HCT116 (cell line): ENCODE results near the gene ACLY. TPM values are rescaled to one million over a fixed set of nuclear protein-coding genes. Genes with fewer than 3 reads are reported as not detected.

Experiments used
- ATAC-seq: fragments of 200-7000 bp; cut with Tn5 transposase; 2 replicates; pipeline ENCODE4 v1.9.1; 2020; ENCODE audit warnings: mild to moderate bottlenecking, moderate library complexity
- BruUV-seq: library from RNA; stranded (reverse); fragments of 400-500 nt; replicated peaks from 2 replicates; lab custom pipeline; 2021; lab: Mats Ljungman, UMichigan
- CTCF ChIA-PET: fragments of 300-600 bp; sonication (Branson Sonifier 250); formaldehyde crosslinking; loops from one replicate; lab custom pipeline; 2021; ENCODE audit warnings: antibody characterized with exemption; lab: Charles Lee
- POLR2A ChIA-PET: fragments of 300-600, 350-600 bp; sonication (Branson Sonifier 250); formaldehyde crosslinking; loops from one replicate; lab custom pipeline; 2021; ENCODE audit warnings: antibody characterized with exemption; lab: Charles Lee
- RAD21 ChIA-PET, 2 experiments: fragments of 300-600 bp; sonication (Branson Sonifier 250); formaldehyde crosslinking; loops; one replicate each; lab custom pipeline; 2023; ENCODE audit warnings: low total read pairs in 2 of 2; ENCODE audit not compliant: uncharacterized antibody in 2 of 2, unreplicated experiment in 2 of 2, low non-redundant PET in 1 of 2; lab: Charles Lee
- DNase-seq: peaks from one replicate; pipeline ENCODE4 v3.0.0-alpha.2; 2010; ENCODE audit warnings: low read depth, low spot score
- H2AFZ ChIP-seq: fragments of 200-600 bp; shearing (Covaris generic), sonication (generic); 2 replicates; pipeline ENCODE4 v1.6.1; 2017; ENCODE audit warnings: low read depth, mixed run types, mixed read lengths, antibody characterized with exemption, low read length; ENCODE audit not compliant: poor library complexity, severe bottlenecking
- H3K27ac ChIP-seq: 2 replicates; pipeline ENCODE4 v1.5.1; 2012; ENCODE audit warnings: low read depth, low read length
- H3K27me3 ChIP-seq: fragments of 200-600 bp; sonication (generic); 2 replicates; pipeline ENCODE4 v1.6.1; 2016; ENCODE audit warnings: mixed run types, low read length, mixed read lengths; ENCODE audit not compliant: insufficient read depth
- H3K36me3 ChIP-seq, 2 experiments: fragments of 200-500 bp in 1 of 2; fragments of 200-600 bp in 1 of 2; sonication (Bioruptor generic) in 1 of 2; sonication (generic) in 1 of 2; 2 replicates each; pipeline versions ENCODE4 v1.5.1 to v1.6.1; 2014 to 2016; ENCODE audit warnings: low read length in 2 of 2, inconsistent platforms in 1 of 2, mixed read lengths in 1 of 2, mixed run types in 1 of 2; ENCODE audit not compliant: insufficient read depth in 2 of 2, control insufficient read depth in 1 of 2
- H3K4me1 ChIP-seq, 2 experiments: fragments of 200-600 bp in 1 of 2; sonication (generic) in 1 of 2; 2 replicates each; pipeline versions ENCODE4 v1.5.1 to v1.6.1; 2012 to 2017; ENCODE audit warnings: low read length in 2 of 2, inconsistent platforms in 1 of 2, mild to moderate bottlenecking in 1 of 2, mixed read lengths in 1 of 2, mixed run types in 1 of 2, moderate library complexity in 1 of 2; ENCODE audit not compliant: insufficient read depth in 2 of 2, control insufficient read depth in 1 of 2
- H3K4me2 ChIP-seq: fragments of 200-600 bp; sonication (generic); 2 replicates; pipeline ENCODE4 v1.6.1; 2017; ENCODE audit warnings: mixed run types, low read length, mixed read lengths
- H3K4me3 ChIP-seq, 2 experiments: fragments of 200-600 bp in 1 of 2; sonication (generic) in 1 of 2; replicated peaks in 1 of 2; 2 replicates each; pipeline ENCODE4 v1.5.1; 2011 to 2016; ENCODE audit warnings: low read length in 2 of 2, control low read depth in 1 of 2, low read depth in 1 of 2, mild to moderate bottlenecking in 1 of 2, mixed read lengths in 1 of 2, mixed run types in 1 of 2
- H3K79me2 ChIP-seq: fragments of 200-600 bp; sonication (generic); 2 replicates; pipeline ENCODE4 v1.6.1; 2017; ENCODE audit warnings: mild to moderate bottlenecking, mixed run types, low read length, moderate library complexity, mixed read lengths; ENCODE audit not compliant: insufficient read depth
- H3K9ac ChIP-seq: fragments of 200-600 bp; sonication (generic); 2 replicates; pipeline ENCODE4 v1.6.1; 2016; ENCODE audit warnings: low read length, mixed read lengths
- H3K9me2 ChIP-seq: fragments of 200-600 bp; sonication (generic), shearing (Covaris generic); 2 replicates; pipeline ENCODE4 v1.6.1; 2017; ENCODE audit warnings: mixed run types, mild to moderate bottlenecking, moderate library complexity; ENCODE audit not compliant: insufficient read depth
- H3K9me3 ChIP-seq, 2 experiments: fragments of 200-500 bp in 1 of 2; fragments of 200-600 bp in 1 of 2; sonication (Bioruptor generic) in 1 of 2; sonication (generic) in 1 of 2; 2 replicates each; pipeline ENCODE4 v1.6.1; 2014 to 2017; ENCODE audit warnings: low read length in 2 of 2, mixed read lengths in 2 of 2, inconsistent platforms in 1 of 2, low read depth in 1 of 2, mild to moderate bottlenecking in 1 of 2, mixed run types in 1 of 2, moderate library complexity in 1 of 2; ENCODE audit not compliant: control insufficient read depth in 1 of 2, insufficient read depth in 1 of 2
- H4K20me1 ChIP-seq: fragments of 200-600 bp; sonication (generic), shearing (Covaris generic); 2 replicates; pipeline ENCODE4 v1.6.1; 2017; ENCODE audit warnings: mixed run types, mild to moderate bottlenecking, moderate library complexity; ENCODE audit not compliant: insufficient read depth
- CEBPB ChIP-seq: IDR thresholded peaks from 2 replicates; pipeline ENCODE4 v1.6.1; 2012; ENCODE audit warnings: low read depth
- EGR1 ChIP-seq: IDR thresholded peaks from 2 replicates; pipeline ENCODE4 v1.6.1; 2012; ENCODE audit warnings: low read depth
- ELF1 ChIP-seq: IDR thresholded peaks from 2 replicates; pipeline ENCODE4 v1.6.1; 2012; ENCODE audit warnings: low read depth, borderline replicate concordance
- EZH2 ChIP-seq: fragments of 200-600 bp; sonication (generic); IDR thresholded peaks from 2 replicates; pipeline ENCODE4 v1.6.1; 2017; ENCODE audit warnings: antibody characterized with exemption, mixed run types
- EZH2phosphoT487 ChIP-seq: fragments of 200-600 bp; IDR thresholded peaks from 2 replicates; pipeline ENCODE4 v1.6.1; 2018; ENCODE audit warnings: antibody characterized with exemption, borderline replicate concordance
- POLR2AphosphoS5 ChIP-seq: IDR thresholded peaks from 2 replicates; pipeline ENCODE4 v1.6.1; 2011; ENCODE audit warnings: mild to moderate bottlenecking, low read depth, low read length, moderate library complexity
- RAD21 ChIP-seq: IDR thresholded peaks from 2 replicates; pipeline ENCODE4 v1.6.1; 2012; ENCODE audit warnings: low read depth, mild to moderate bottlenecking
- SIN3A ChIP-seq: IDR thresholded peaks from 2 replicates; pipeline ENCODE4 v1.6.1; 2012; ENCODE audit warnings: low read depth
- SP1 ChIP-seq: IDR thresholded peaks from 2 replicates; pipeline ENCODE4 v1.6.1; 2012; ENCODE audit warnings: low read depth
- SRF ChIP-seq: IDR thresholded peaks from 2 replicates; pipeline ENCODE4 v1.6.1; 2012; ENCODE audit warnings: low read depth
- TCF7L2 ChIP-seq: IDR thresholded peaks from 2 replicates; pipeline ENCODE4 v1.7.0; 2011; ENCODE audit warnings: borderline replicate concordance, inconsistent platforms; ENCODE audit not compliant: insufficient read depth, insufficient read length; ENCODE audit errors: extremely low read depth
- YY1 ChIP-seq: IDR thresholded peaks from 2 replicates; pipeline ENCODE4 v1.6.1; 2011; ENCODE audit warnings: low read length, low read depth, moderate library complexity, mild to moderate bottlenecking; ENCODE audit not compliant: insufficient replicate concordance; ENCODE audit errors: extremely low read depth
- ZNF274 ChIP-seq: fragments of 200-500 bp; sonication (Bioruptor generic); IDR thresholded peaks from 2 replicates; pipeline ENCODE4 v1.6.1; 2014; ENCODE audit warnings: mild to moderate bottlenecking, low read depth, low read length, inconsistent platforms
- intact Hi-C: fragments of 100-400 bp; cut with micrococcal nuclease; formaldehyde crosslinking; loops from 2 replicates; pipeline ENCODE4 v1.10.0; 2022
- total RNA-seq: library from RNA; stranded (reverse); gene quantifications from one replicate; pipeline ENCODE4 v1.2.1, GENCODE V29; 2021; ENCODE audit not compliant: unreplicated experiment
- TF ChIP-seq, protein P1 (sequence below): IDR thresholded peaks from 2 replicates; pipeline ENCODE4 v1.6.1; 2011; ENCODE audit warnings: mild to moderate bottlenecking, low read length, moderate library complexity; ENCODE audit not compliant: insufficient replicate concordance; ENCODE audit errors: extremely low read depth
- TF ChIP-seq, protein P2 (sequence below), 3 experiments: fragments of 200-600 bp in 1 of 3; sonication (generic) in 1 of 3; IDR thresholded peaks in 2 of 3; conservative IDR thresholded peaks in 1 of 3; 2 replicates each; pipeline ENCODE4 v1.5.1; 2012 to 2017; ENCODE audit warnings: low read depth in 2 of 3, low read length in 2 of 3, antibody characterized with exemption in 1 of 3, borderline replicate concordance in 1 of 3, control low read depth in 1 of 3, mild to moderate bottlenecking in 1 of 3, mixed read lengths in 1 of 3, mixed run types in 1 of 3, moderate library complexity in 1 of 3; ENCODE audit not compliant: insufficient read depth in 1 of 3
- TF ChIP-seq, protein P3 (sequence below): IDR thresholded peaks from 2 replicates; pipeline ENCODE4 v1.6.1; 2012
- TF ChIP-seq, protein P4 (sequence below): IDR thresholded peaks from 2 replicates; pipeline ENCODE4 v1.6.1; 2012; ENCODE audit warnings: low read depth

The ACLY gene
- total RNA-seq, 1 experiment from 2014 or later: 222 TPM

DNA sequence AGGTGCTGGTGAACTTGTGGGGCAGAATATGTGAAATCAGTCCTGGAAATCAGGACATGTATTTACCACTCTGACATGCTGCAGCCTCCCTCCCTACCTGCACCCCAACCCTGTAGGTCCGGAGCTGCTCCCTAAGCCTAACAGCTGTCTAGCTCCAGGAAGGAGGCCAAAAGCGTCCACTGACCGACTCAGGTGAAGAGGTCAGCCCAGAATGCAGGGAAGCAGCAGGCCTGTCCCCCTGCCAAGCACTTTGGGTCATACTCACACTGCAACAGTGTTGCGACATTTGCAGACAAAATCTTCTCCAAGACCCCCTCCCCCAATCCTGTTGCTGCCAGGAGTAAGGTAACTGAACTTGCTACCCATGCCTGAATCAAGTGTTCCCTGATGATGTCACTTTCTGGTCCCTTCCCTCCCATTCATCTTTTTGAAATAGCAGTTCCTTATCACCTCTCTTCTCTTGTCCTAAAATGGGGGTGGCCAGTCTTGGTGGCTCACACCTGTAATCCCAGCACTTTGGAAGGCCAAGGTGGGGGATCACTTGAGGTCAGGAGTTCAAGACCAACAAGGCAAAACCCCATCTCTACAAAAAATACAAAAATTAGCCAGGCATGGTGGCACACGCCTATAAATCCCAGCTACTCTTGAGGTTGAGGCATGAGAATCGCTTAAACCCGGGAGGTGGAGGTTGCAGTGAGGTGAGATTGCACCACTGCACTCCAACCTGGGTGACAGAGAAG, 1.3 kb upstream of the ACLY start:
- ChIA-PET RAD21 (no interaction called here), POLR2A (interaction anchor here (3.1 kb wide), 1 partner anchor 10 kb away, joined by 38 read pairs; the partner anchor contains the start of gene ODAD4), CTCF (interaction anchor here (1.0 to 1.4 kb wide), 2 partner anchors 9 to 10 kb away, joined by 3 to 5 read pairs; partner anchors contain the start of gene ODAD4)
- Histone ChIP-seq H3K4me2 (peak overlapping the region; percentile 100), H2AFZ (peak overlapping the region; percentile 1), H3K27ac (peak overlapping the region; percentile 93), H3K9ac (peak overlapping the region; percentile 82), H3K36me3 (peaks cover 0 to 2% of the 10 kb centered on the region in 2 experiments; a peak in 1 of 4 replicates), H3K79me2 (peaks cover 38% of the 10 kb centered on the region), H3K9me3 (no peaks in the 10 kb centered on the region), H3K4me3 (peak overlapping the region; percentile 58 to 99), H4K20me1 (no peaks in the 10 kb centered on the region), H3K27me3 (no peaks in the 10 kb centered on the region), H3K4me1 (peaks cover 21 to 38% of the 10 kb centered on the region in 2 experiments), H3K9me2 (0 out of 2 replicates have a peak, but pooled peaks cover 3% of the 10 kb centered on the region)
- no peak for TF ChIP-seq SRF
- no peak for TF ChIP-seq EGR1
- TF ChIP-seq TCF7L2: no peak
- no peak for TF ChIP-seq RAD21
- TF ChIP-seq, protein P1, sequence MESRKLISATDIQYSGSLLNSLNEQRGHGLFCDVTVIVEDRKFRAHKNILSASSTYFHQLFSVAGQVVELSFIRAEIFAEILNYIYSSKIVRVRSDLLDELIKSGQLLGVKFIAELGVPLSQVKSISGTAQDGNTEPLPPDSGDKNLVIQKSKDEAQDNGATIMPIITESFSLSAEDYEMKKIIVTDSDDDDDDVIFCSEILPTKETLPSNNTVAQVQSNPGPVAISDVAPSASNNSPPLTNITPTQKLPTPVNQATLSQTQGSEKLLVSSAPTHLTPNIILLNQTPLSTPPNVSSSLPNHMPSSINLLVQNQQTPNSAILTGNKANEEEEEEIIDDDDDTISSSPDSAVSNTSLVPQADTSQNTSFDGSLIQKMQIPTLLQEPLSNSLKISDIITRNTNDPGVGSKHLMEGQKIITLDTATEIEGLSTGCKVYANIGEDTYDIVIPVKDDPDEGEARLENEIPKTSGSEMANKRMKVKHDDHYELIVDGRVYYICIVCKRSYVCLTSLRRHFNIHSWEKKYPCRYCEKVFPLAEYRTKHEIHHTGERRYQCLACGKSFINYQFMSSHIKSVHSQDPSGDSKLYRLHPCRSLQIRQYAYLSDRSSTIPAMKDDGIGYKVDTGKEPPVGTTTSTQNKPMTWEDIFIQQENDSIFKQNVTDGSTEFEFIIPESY: no peak
- TF ChIP-seq SIN3A: no peak
- TF ChIP-seq, protein P2, sequence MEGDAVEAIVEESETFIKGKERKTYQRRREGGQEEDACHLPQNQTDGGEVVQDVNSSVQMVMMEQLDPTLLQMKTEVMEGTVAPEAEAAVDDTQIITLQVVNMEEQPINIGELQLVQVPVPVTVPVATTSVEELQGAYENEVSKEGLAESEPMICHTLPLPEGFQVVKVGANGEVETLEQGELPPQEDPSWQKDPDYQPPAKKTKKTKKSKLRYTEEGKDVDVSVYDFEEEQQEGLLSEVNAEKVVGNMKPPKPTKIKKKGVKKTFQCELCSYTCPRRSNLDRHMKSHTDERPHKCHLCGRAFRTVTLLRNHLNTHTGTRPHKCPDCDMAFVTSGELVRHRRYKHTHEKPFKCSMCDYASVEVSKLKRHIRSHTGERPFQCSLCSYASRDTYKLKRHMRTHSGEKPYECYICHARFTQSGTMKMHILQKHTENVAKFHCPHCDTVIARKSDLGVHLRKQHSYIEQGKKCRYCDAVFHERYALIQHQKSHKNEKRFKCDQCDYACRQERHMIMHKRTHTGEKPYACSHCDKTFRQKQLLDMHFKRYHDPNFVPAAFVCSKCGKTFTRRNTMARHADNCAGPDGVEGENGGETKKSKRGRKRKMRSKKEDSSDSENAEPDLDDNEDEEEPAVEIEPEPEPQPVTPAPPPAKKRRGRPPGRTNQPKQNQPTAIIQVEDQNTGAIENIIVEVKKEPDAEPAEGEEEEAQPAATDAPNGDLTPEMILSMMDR (IDR thresholded peaks at IDR 0.05 in 2 of 3, conservative IDR thresholded peaks at IDR 0.05 in 1 of 3; ENCODE audit: borderline replicate concordance in 1 of 3, insufficient read depth in 1 of 3, low read depth in 2 of 3, low read length in 2 of 3): no peak
- no peak for TF ChIP-seq ZNF274
- TF ChIP-seq POLR2AphosphoS5: no peak
- TF ChIP-seq EZH2phosphoT487: no peak
- TF ChIP-seq ELF1: no peak
- no peak for TF ChIP-seq EZH2
- TF ChIP-seq, protein P3, sequence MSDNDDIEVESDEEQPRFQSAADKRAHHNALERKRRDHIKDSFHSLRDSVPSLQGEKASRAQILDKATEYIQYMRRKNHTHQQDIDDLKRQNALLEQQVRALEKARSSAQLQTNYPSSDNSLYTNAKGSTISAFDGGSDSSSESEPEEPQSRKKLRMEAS: no peak
- TF ChIP-seq YY1: no peak
- TF ChIP-seq SP1: no peak
- TF ChIP-seq, protein P4, sequence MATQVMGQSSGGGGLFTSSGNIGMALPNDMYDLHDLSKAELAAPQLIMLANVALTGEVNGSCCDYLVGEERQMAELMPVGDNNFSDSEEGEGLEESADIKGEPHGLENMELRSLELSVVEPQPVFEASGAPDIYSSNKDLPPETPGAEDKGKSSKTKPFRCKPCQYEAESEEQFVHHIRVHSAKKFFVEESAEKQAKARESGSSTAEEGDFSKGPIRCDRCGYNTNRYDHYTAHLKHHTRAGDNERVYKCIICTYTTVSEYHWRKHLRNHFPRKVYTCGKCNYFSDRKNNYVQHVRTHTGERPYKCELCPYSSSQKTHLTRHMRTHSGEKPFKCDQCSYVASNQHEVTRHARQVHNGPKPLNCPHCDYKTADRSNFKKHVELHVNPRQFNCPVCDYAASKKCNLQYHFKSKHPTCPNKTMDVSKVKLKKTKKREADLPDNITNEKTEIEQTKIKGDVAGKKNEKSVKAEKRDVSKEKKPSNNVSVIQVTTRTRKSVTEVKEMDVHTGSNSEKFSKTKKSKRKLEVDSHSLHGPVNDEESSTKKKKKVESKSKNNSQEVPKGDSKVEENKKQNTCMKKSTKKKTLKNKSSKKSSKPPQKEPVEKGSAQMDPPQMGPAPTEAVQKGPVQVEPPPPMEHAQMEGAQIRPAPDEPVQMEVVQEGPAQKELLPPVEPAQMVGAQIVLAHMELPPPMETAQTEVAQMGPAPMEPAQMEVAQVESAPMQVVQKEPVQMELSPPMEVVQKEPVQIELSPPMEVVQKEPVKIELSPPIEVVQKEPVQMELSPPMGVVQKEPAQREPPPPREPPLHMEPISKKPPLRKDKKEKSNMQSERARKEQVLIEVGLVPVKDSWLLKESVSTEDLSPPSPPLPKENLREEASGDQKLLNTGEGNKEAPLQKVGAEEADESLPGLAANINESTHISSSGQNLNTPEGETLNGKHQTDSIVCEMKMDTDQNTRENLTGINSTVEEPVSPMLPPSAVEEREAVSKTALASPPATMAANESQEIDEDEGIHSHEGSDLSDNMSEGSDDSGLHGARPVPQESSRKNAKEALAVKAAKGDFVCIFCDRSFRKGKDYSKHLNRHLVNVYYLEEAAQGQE: no peak
- no peak for TF ChIP-seq CEBPB
- no TSS peak for BruUV-seq
- no peak for DNase-seq
- ATAC-seq: no peak
- intact Hi-C loops: no loop called here
